ENCODE measurements around the gene GFAP.

- no peak for TF ChIP-seq CTCF (IDR thresholded peaks at IDR 0.05; ENCODE audit: insufficient read depth, low read length, poor library complexity, severe bottlenecking)
- TF ChIP-seq EZH2phosphoT487 (conservative IDR thresholded peaks at IDR 0.05; ENCODE audit: low read length), result no peak
Measured at GRCh38 chr17:44928950-44929720, 13.8 kb upstream of the GFAP start.
